Amniotic epithelial cell (primary cell): ENCODE measurements around the gene DKK1.
A peak's percentile ranks its signal among the peaks of the same experiment; 100 is the strongest.
"Not testable (repeated sequence)": the region's sequence is repeated elsewhere in the genome, so short reads cannot be mapped to it uniquely, and the experiment has no call there.

Source experiments
- DNase-seq: peaks from one replicate; pipeline ENCODE4 v3.0.0-alpha.2; 2010; ENCODE audit warnings: low read depth

DKK1 gene

DNA sequence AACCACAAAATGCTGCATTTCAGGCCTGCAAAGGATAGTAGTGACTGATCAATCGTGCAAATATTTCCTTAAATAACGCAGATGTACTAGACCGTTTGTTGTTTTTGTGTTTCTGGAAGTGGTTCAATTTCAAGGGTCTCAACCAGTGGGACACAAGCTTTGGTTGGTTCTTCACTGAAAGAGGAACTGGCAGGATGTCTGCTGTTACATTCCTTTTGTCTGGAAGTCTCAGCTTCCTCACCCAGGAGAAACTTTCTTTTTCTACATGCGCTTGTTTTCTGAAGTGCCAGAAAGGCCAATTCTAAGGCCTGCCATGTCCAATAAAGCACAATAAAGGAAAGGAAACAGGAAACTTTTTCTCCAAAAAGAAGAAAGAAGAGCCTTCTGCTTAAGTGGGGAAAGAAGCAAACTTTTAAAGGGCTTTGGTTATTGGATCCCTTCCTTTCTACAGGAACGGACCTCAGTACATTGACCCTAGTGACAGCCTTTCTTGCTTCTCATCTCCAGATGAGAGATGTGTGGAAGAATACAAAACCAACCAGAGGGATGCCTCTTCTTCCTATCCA, 4.1 kb downstream of the DKK1 start:
- DNase-seq: peak; percentile 47

DNA sequence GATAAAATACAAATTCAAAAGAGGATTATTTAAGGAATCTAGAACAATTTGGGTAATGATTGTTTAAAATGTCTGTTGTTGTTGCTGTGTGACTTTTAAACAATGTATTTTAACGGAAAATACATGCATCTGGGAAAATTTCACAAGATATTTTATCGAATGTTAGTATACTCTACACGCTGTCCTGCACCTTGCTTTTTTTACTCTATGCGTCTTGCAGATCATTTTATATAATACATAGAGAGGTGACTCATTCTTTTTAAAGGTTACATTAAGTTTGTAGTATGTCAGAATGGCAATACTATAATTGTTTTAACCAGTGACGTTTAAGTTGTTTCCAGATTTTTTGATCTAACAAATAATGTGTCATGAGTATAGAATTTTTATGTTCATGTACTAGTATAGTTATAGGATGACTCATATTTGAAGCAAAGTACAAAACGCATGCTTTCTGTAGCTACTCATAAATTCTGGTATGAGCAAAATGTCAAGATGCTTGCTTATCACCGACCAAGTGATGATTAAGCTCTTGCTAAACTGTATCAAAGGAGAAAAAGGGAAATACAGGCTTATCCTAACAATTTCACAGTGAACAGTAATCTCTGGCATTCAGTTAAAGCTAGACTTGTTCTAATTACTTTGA, 4.9 kb downstream of the DKK1 start:
- DNase-seq: peak; percentile 98

DNA sequence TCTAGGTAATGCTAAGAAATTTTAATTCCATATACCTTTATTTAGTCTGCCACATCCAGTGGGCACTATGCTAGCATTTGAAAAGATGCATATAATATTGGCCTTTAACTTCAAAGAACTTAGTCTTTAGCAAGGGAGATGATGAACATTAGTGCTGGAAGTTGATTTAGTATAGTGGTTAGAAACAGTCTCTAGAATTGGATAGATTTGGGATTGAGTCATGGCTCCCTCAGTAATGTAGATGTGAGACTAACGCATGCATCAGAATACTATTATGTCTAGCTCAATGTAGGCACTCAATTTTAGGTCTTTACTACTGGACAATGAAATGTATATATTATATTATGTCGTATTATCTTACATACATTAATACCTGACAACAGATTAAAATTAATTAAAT, 5.8 kb downstream of the DKK1 start:
- peak; percentile 74 for DNase-seq

DNA sequence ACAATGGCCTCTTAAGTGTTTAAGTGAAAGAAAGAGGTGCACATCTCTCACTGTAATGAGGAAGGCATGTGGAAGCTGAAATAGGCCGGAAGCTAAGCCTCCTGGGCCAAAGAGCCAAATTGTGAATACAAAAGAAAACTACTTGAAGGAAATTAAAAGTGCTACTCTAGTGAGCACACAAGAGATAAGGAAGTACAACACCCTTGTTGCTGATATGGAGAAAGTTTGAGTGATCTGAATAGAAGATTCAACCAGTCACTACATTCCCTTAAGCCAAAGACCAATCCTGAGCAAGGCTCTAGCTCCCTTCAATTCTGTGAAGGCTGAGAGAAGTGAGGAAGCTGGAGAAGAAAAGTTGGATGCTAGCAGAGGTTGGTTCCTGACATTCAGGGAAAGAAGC, 8.2 kb downstream of the DKK1 start:
- DNase-seq: no peak

DNA sequence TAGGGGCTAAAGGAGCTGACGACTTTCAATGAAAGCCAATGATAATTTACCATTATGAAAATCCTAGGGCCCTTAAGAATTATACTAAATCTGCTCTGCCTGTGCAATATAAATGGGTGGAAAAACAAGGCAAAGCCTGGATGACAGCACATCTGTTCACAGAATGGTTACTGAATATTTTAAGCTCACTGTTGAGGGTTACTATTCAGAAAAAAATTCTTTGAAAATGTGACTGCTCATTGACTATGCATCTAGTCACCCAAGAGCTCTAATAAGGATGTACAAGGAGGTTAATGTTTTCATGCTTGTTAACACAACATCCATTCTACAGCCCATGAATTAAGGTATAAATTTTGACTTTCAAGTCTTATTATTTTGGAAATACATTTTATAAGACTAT, 8.9 kb downstream of the DKK1 start:
- DNase-seq: no peak

DNA sequence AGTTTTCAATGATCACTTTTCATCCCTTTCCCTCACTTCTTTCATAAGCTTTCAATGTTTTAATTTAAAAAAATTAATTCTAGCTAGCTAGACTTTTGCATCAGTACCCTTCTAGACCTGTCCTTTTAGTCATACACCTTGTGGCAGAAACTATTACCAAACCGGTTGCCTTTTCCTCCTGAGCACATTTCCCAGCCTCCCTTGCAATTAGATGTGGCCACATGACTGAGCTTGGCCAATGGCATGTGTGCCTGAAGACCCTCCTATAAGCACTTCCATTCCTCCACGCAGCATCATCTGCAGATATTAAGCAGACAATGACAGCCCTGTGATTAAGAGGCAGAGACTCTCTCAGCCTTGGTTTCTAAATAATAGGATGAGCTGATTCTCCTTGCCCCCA, 12.3 kb downstream of the DKK1 start:
- no peak for DNase-seq

DNA sequence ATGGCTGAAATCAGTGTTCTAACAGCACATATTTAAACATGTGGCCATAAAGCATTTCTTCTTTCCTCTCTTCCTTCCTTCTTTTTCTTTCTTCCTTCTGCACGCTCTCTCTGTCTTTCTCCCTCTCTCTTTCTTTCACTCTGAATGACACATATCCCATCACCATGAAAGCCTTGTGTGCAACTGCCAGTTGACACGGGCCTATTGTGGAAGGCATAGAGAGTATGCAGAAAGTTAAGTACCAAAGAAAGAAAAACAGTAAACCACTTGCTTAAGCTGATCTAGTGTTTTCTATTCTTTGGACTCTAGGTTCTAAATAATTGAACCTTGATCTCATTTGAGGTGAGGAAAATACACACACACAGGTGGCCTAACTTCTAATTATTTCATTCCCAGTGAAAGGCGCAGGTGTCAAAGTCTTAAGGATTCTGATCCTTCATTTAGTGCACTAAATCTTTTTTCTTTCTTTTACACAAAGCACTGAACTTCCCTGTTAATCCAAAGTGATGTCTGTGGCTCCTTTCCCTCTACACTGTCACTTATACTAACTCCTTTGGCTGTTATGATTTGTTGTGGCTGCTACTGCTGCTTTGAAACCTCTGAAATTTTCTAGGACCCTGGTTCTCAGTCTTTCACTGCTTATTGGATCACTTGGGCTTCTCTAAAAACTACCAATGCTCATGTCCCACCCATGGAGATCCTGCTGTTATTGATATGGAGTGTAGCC, 17.7 kb downstream of the DKK1 start:
- no peak for DNase-seq

DNA sequence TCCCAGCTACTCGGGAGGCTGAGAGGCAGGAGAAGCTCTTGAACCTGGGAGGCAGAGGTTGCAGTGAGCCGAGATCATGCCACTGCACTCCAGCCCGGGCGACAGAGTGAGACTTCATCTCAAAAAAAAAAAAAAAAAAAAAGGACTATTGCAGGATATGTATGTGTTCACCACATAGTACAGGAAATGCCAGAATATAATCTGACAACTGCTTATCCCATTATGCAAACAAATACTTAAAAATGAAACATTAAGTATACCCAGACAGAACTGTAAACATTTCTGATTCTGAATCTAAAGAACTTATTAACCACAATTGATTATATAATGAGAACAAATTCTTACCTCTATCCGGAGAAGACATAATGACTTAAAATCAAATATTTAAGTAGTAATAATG, 18.7 kb downstream of the DKK1 start:
- DNase-seq: no peak

DNA sequence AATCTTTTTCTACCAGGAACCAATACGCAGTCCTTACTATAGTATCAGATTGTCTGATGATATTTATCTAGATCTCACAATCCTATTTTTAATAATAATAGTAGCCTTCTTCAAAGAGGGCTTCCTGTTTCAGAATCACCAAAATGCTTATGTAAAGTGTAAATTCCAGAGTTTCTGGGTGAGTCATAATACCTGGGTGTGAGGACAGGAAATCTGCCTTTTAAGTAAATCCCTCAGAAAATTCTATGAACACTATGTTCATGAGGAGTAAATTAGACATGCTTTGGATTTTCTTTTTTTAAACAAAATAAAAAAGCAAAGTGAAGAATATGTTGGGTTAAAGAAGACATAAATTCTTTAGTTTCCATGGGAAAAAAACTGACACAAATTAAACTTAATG, 20.5 kb downstream of the DKK1 start:
- no peak for DNase-seq

DNA sequence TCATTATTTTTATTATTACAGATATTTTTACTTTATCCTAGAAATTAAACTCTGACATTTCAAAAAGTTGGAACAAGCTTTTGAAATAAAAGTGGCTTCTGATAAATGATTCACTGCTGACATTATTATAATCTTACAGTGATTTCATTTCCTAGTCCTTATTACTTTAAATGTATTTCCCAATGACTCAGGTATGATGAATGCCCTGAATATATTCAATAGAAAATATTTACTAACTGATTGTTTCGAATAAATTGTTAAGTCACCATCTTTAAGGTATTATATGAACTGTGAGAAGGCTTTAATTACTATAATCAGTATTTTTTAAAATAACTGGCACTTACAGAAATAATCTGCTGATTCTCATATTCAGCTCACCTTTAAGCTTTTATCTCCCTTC, 21.6 kb downstream of the DKK1 start:
- no peak for DNase-seq

DNA sequence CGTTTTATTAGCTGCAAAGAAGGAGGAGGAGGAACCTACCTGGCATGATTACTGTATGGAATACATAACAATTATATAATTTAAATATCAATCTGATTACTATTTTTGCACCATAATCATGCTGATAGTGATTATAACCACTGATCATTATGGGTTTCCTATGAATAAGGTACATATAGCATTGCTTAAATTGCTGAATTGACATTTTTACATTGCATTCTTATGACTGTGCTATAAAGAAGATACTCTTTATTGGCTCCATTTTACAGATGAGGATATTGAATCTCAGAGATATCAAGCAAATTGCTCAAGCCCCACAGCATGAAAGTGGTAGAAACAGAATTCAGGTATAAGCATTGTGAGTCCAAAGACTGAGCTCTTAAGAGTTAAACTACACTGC, 23.1 kb downstream of the DKK1 start:
- DNase-seq: no peak

DNA sequence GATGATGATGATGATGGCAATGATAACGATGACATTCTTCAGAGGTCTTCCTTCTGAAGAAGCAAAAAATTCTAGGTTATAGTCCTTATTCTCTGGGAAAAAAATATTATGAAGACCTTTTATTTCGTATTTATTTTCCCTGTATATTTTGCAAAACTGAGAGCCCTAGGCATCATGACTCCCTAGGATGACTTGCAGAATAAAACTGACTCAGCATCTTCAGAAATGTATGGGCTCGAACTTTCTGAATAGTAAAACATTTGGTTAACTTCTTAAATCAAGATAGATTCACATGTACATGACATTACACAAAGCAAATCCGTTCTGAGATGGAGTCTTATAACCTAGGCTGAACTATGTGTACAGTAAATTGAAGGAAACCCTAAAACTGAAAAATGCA, 29.4 kb downstream of the DKK1 start:
- DNase-seq: no peak

DNA sequence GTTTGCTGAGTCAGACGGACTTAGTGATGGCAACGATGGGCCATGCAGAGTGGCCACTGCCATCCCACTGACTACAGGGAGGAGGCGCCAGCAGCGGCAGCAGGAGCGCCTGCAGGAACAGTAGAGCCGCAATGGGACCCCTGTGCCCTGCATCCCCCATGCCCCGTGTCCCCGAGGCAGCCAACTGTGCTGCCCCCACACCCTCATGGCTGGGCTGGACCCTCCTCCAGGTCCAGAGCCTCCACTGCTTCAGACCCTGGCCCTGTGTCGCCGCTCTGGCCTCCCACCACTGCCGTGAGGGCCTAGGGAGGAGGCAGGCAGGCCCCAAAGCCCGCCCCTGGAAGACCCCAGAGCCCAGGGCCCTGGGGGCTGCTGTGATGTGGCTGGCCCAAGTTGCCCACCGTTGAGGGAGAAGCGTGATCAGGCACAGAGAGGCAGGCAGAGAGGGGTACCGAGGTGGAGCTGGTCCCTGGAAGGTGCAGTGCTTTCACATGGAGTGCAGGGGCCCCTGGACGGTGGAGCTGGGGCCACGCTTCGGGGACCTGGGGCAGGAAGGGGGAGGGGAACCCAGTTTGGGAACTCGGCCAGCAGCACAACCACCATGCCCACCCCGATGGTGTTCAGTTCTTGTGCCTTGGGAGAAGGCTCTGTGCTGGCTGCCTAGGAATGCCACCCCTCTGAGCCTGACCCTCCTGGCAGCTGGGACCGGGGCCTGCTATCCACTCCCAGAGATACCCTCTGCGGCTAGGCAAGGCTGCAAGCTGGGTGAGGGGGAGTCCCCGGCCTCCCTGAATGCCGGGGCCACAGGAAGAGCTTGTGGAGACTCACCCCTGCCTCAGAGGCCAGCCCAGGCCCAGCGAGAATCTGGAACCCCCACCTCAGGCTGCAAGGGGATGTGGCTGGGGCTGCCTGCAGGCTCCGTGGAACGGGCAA, 32.6 kb downstream of the DKK1 start:
- DNase-seq: no peak

DNA sequence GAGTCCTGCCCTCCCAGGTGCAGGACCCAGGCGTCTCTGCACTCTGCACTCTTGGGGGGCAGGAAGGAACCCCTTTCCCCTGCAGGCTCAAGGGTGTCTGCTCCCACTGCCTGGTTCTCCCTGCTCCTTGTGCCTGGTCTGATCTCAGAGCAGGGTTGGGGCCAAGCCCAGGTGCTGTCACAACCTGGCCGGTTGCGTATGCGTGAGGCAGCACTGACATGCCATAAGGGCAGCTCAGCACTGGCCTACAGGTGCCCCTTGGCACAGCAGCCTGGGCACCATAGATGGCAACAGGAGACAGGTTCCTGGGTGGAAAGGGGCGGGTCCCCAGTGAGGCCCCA, 33.2 kb downstream of the DKK1 start:
- DNase-seq: no peak

DNA sequence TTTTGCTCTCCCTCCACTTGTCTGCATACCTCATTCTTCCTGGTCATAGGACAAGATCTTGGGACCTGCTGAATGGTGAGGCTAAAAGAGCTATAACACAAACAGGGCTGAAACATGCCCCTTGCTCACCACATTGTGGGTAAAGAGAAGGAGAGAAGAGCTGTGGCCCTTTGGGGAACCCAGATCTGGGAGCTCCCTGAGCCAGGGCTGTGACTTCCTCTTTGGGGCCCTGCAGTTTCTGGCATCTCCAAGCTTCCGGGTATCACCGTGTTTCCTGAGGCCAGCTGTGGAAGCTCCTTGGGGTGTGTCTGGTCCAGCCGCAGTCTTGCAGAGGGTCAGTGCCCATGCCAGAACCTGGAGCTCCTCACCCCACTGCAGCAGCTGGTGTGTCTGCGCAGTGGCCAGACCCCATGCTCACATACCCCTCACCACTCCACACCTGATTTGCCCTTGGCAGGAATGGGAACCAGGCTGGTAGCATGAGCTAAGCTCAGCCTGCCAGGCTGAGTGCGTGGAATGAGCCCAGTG, 34.0 kb downstream of the DKK1 start:
- DNase-seq: no peak

DNA sequence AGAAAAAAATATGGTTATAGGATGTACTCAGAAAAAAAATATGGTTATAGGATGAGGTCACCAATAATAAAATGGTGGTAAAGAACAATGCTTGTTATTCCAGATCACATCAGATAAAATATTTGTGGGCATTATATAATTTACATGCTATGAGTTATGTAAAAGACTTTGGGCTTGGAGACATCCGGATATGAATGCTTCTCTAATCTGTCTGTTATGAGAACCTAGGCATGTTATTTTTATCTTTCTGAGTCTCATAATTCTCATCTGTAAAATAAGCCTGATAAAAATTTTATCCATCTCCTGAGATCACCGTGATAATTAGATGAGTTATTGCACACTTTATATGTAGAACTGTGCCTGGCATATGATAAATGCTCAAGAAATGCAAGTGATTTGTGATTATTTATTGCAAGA, 37.8 kb downstream of the DKK1 start:
- peak; percentile 75 for DNase-seq

DNA sequence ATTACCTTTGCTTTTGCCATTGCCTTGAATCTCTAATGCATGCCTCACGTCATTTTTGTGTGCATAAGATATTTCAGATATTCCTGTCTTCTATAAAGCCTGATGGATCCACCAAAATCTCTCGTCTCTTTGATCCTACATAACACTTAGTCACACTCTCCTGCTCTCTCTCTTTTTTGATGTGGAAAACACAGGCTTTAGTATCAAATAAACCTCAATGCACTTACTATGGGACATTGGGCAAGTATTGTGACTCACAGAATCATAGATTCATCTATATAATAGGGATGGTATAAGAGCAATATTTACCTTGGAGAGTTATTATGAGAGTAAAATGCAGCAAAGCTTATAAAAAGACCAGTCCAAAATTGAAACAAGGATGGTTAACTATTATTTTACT, 39.1 kb downstream of the DKK1 start:
- no peak for DNase-seq

DNA sequence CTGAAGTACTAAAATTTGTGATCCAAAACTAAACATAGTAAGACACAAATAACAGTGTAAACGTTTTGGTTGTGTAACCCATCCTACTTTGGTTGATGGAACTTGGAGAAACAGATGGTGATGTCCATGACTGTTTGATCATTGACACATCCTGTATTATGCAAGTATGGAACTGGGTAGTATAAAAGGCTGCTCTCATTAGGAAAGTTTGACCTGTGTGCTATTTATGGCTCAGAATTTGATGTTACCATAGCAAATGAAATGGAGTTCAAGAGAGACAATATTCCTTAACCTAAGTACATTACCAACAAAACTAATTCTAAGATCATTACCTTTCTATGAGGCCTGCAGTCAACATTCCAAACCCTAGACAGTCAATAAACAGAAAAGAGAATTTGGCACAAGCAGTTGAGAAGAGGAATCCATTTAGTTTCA, 39.9 kb downstream of the DKK1 start:
- peak; percentile 48 for DNase-seq

DNA sequence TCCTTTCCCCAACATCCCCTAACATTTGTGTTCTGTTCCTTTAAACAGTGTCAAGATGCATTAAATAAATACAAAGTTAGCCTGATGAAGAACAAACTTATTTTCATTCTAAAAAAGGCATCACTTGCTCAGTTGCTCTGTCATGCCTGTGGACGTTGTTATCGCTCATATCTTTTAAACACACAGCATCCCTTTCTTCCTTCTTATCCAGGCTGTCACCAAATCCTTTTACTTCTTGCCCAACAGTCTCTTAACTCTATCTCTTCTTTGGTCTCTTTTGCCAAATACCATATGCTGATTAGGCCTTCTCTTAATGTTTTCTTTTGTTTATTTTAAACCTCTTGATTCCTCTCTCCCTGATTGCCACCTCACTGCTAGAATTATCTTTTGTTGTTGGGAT, 43.9 kb downstream of the DKK1 start:
- DNase-seq: peak; percentile 54

DNA sequence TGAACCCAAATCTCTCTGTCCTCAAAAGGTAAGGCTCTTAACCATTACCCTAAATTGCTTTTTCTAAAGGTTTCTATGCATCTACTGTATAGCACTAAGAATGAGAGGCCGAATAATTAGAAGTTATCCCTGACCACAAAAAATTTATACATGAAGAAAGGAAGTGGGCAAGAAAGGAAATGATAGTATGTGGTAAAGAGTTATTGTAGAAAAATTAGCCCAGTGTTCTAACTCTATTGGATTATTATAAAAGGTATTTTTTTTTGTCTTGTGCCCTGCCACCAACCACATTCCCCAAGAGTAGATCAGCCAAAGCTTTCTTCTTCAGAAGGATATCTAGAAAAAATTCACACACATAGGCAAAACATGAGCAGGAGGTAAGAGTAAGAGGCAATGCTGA, 45.4 kb downstream of the DKK1 start:
- no peak for DNase-seq

DNA sequence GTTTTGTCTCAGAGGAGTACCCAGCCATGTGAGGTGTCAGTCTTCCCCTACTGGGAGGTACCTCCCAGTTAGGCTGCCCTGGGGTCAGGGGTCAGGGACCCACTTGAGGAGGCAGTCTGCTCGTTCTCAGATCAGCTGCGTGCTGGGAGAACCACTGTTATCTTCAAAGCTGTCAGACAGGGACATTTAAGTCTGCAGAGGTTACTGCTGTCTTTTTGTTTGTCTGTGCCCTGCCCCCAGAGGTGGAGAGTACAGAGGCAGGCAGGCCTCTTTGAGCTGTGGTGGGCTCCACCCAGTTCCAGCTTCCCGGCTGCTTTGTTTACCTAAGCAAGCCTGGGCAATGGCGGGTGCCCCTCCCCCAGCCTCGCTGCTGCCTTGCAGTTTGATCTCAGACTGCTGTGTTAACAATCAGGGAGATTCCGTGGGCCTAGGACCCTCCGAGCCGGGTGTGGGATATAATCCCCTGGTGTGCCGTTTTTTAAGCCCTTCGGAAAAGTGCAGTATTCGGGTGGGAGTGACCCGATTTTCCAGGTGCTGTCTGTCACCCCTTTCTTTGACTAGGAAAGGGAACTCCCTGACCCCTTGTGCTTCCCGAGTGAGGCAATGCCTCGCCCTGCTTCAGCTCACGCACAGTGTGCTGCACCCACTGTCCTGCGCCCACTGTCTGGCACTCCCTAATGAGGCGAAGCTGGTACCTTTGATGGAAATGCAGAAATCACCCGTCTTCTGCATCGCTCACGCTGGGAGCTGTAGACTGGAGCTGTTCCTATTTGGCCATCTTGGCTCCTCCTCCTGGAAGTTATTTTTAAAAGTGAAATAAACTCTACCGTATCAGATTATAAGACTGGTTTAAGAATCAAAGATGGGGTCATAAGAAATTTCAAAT, 51.7 kb downstream of the DKK1 start:
- not testable (repeated sequence) for DNase-seq
